ENCODE results near the gene TSKS.

The TSKS gene

DNA sequence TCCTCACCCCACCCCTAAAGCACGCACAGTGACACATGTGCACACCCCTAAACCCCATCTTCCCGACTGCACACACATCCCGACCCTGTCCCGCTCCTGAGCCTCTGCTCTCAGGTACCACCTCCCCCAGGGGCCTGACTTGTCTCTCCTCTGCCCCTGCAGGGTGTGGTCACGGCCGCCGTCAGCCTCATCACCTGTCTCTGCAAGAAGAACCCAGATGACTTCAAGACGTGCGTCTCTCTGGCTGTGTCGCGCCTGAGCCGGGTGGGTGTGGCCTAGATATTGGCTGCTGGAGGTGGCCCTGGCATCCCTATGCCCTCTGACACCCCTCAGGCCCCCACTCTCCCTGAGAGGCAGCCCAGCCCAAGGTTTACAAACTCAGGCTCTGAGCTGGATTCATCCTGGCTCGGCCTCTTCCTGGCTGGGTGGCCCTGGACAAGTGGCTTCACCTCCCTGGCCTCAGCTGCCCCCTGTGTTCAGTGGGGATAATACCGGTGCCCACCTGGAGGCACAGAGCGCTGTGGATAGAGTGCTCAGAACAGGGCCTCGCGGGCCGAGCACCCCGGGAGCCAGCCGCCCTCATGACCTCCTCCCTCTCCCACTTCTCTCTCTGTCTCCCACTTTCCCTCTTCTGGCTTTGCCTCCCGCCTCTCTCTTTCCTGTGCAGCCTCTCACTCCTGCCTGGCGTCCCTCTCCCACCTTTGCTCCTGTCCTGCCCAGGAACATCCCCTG, 29.9 kb upstream of the TSKS start:
- DNase-seq (ENCODE audit: low read depth in 2 of 2), result no peak

GRCh38 chr19:49791776-49792445, 28.8 kb upstream of the TSKS start:
- no peak for DNase-seq (ENCODE audit: low read depth in 2 of 2)

- no peak for DNase-seq (ENCODE audit: low read depth in 2 of 2)
Observed at GRCh38 chr19:49790866-49791265, 27.8 kb upstream of the TSKS start.

DNA sequence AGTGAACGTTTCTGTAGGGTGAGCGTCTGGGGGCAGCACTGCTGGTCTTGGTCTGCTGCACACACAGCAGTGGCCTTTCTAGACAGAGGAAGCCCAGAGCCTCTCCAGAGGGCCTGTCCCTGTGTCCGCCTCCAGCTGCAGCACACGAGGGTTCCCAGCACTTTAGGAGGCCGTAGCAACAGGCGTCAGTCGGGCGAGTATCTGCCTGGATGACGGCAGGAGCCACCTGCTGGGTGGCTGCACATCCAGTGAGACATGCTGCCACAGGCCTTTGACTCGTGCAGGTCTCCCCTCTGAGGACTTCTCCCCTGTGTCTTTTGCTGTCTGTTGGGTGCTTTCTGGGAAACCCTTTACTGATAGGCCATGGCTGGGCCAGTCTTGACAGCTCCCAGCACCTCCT, 25.8 kb upstream of the TSKS start:
- no peak for DNase-seq (ENCODE audit: low read depth in 2 of 2)

- no peak for DNase-seq (ENCODE audit: low read depth in 2 of 2)
Observed at GRCh38 chr19:49787746-49788145, 24.6 kb upstream of the TSKS start.

GRCh38 chr19:49786376-49786820, 23.3 kb upstream of the TSKS start:
- no peak for DNase-seq (ENCODE audit: low read depth in 2 of 2)

- DNase-seq (ENCODE audit: low read depth in 2 of 2), result no peak
Observed at GRCh38 chr19:49782515-49782914, 19.4 kb upstream of the TSKS start.

DNA sequence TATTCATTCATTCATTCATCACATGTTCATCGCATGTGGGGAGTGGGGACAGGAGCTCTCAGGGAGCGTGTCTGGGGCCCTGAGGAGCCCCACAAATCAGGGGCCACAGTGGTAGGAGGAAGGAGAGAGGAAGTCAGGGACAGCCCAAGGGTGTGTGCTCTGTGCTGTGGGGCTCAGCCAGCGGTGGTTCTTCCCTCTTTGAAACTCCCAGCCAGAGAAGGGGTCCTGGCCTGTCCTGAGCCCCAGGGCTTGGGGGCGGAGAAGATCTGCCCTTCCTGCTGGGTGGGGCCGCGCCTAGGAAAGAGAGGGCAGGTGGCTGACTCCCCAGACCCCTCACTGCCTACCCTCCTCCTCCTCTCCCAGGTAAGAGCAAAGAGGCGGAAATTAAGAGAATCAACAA, 18.3 kb upstream of the TSKS start:
- no peak for DNase-seq (ENCODE audit: low read depth in 2 of 2)

- no peak for DNase-seq (ENCODE audit: low read depth in 2 of 2)
Observed at GRCh38 chr19:49780861-49781260, 17.8 kb upstream of the TSKS start.

- DNase-seq (ENCODE audit: low read depth in 2 of 2), result no peak
Observed at GRCh38 chr19:49779731-49780555, 16.8 kb upstream of the TSKS start.

- no peak for DNase-seq (ENCODE audit: low read depth in 2 of 2)
Observed at GRCh38 chr19:49776371-49776764, 13.3 kb upstream of the TSKS start.

GRCh38 chr19:49775742-49776370, 12.8 kb upstream of the TSKS start:
- DNase-seq (ENCODE audit: low read depth in 2 of 2), result no peak

GRCh38 chr19:49774969-49775368, 11.9 kb upstream of the TSKS start:
- no peak for DNase-seq (ENCODE audit: low read depth in 2 of 2)

DNA sequence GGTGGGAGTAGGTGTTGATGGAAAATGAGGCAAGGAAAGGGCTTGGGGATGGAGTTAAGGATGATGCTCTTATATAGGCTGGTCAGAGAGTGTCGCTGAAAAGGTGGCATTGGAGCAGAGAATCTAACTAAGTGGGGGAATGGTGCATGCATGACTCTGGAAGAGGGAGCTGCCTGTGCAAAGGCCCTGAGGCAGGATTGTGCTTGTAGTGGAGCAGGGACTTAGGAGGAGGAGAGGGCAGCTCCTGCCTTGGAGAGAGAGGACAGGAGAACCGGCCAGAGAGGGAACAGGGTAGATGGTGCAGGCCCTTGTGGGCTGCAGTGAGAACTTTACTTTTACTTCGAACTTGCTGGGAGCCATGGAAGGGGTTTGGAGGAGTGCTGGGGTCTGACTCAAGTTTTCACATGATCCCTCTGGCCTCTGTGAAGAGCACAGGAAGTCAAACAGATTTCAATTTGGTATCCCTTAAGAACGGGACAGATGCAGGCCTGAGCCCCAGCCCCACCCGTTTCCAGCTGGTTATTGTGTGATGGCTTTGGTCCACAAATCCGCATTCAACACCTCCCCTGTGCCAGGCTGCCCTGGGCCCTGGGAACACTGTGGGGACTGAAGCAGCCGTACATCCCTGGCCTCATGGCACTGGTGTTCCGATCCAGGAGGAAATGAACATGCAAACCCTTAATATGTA, 10.7 kb upstream of the TSKS start:
- no peak for DNase-seq (ENCODE audit: low read depth in 2 of 2)

- no peak for DNase-seq (ENCODE audit: low read depth in 2 of 2)
Observed at GRCh38 chr19:49772850-49773432, 9.8 kb upstream of the TSKS start.

DNA sequence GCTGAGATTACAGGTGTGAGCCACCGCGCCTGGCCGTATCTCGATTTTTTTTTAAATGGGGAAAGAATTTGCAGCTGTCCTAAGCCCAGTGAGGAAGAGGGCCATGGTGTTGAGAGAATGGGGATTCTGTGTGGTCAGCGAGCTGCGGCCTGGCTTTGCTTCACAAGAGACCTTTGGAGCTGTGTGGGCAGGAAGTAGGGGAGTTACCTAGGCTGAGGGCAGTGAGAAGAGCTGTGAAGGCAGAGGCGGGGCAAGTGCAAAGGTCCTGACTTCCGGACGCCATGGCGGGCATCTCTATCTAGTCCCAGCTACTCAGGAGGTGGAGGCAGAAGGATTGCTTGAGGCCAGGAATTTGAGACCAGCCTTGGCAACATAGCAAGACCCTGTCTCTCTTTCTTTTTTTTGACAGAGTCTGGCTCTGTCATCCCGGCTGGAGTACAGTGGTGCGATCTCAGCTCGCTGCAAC, 8.6 kb upstream of the TSKS start:
- DNase-seq (ENCODE audit: low read depth in 2 of 2), result no peak

DNA sequence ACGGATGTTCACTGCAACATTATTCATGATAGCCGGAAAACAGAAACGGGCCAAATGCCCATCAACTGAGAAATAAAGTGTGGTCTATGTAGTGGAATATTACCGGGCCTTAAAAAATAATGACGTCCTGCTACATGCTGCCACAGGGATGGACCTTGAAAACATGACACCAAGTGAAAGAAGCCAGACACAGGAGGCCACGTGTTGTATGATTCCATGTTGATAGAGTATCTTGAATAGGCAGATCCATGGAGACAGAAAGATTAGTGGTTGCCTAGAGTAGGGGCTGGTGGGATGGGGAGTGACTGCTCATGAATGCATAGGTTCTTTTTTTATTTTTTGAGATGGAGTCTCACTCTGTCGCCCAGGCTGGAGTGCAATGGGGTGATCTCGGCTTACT, 7.4 kb upstream of the TSKS start:
- no peak for DNase-seq (ENCODE audit: low read depth in 2 of 2)

- DNase-seq (ENCODE audit: low read depth in 2 of 2), result no peak
Observed at GRCh38 chr19:49767967-49768581, 5.0 kb upstream of the TSKS start.

DNA sequence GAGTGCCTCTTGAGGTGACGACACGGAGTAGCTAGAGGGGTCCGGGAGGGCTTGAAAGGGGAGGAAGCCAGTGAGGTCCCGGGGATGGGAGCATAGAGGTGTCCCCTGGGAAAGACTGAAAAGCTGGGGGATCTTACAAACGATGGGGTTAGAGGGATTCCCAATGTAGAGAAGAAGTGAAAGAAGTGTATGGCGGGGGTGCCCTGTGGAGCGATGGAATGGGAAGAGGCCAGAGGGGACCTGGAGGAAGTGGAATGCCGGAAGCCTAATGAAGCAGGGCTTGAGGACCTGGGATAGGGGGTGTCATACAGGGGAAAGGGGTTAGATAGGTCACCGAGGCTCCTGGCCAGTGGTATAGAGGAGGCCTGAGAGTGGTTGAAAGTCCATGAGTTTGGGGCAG, 4.3 kb upstream of the TSKS start:
- DNase-seq (ENCODE audit: low read depth in 2 of 2), result no peak

DNA sequence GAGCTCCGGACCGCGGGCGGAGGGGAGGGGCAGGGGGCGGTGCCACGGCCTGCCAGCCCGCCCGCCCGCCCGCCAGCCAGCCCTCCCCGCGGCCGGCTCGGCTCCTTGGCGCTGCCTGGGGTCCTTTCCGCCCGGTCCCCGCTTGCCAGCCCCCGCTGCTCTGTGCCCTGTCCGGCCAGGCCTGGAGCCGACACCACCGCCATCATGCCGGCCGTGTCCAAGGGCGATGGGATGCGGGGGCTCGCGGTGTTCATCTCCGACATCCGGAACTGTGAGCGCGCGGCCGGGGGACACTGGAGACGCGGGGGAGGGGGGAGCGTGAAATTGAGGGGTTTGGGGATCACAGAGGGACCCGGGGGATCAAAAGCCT, 3.8 kb upstream of the TSKS start, which contains the start of gene AP2A1:
Gene AP2A1, plus strand, starts transcription at position 72 of the 370 bp plus-strand sequence. Its CDS starts 133 bp downstream, at position 205.
- no peak for DNase-seq (ENCODE audit: low read depth in 2 of 2)
